Stomach (tissue), 4 donors: ENCODE measurements around the gene TMEM255B.

ENCODE experiments used
- POLR2A ChIP-seq, 4 donors: fragments of 450-650 bp; IDR thresholded peaks; one replicate each; pipeline ENCODE4 v1.6.1; 2016; ENCODE audit warnings: antibody characterized with exemption in 4 of 4, control low read depth in 2 of 4, mild to moderate bottlenecking in 1 of 4, moderate library complexity in 1 of 4
- POLR2AphosphoS5 ChIP-seq, 3 donors: sonication (generic); formaldehyde crosslinking; IDR thresholded peaks; one replicate each; pipeline ENCODE4 v1.6.1; 2016; ENCODE audit warnings: antibody characterized with exemption in 3 of 3
- TF ChIP-seq, protein P1 (sequence below), 7 experiments: fragments of 450-650 bp in 4 of 7; fragments of 200-600 bp in 3 of 7; sonication (generic) in 3 of 7; IDR thresholded peaks; one replicate each; pipeline ENCODE4 v1.5.1; 2016 to 2019; ENCODE audit warnings: antibody characterized with exemption in 7 of 7, control low read depth in 2 of 7, mild to moderate bottlenecking in 1 of 7

DNA sequence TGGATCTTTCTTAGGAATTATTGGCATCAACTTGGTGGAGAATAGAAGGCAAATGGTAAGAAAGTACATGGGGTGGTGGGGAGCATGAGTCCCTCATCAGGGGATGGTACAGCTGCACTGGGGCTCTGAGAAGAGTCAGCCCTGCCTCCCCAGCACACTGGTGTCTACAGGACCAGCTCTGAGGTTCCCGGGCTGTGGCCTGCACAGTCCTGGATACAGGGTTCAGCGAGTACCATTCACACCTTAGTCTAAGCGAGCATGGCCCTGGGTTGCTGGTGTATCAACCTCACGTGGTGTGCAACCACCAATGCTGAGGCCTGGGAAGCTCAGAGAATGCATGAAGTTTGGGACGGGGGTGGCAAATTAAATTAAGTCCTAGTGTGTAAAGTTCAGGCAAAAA lies 10.1 kb downstream of the TMEM255B start:
- TF ChIP-seq POLR2A (IDR thresholded peaks at IDR 0.05) (no peak), POLR2AphosphoS5 (IDR thresholded peaks at IDR 0.05) (no peak)
- TF ChIP-seq, protein P1, sequence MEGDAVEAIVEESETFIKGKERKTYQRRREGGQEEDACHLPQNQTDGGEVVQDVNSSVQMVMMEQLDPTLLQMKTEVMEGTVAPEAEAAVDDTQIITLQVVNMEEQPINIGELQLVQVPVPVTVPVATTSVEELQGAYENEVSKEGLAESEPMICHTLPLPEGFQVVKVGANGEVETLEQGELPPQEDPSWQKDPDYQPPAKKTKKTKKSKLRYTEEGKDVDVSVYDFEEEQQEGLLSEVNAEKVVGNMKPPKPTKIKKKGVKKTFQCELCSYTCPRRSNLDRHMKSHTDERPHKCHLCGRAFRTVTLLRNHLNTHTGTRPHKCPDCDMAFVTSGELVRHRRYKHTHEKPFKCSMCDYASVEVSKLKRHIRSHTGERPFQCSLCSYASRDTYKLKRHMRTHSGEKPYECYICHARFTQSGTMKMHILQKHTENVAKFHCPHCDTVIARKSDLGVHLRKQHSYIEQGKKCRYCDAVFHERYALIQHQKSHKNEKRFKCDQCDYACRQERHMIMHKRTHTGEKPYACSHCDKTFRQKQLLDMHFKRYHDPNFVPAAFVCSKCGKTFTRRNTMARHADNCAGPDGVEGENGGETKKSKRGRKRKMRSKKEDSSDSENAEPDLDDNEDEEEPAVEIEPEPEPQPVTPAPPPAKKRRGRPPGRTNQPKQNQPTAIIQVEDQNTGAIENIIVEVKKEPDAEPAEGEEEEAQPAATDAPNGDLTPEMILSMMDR (IDR thresholded peaks at IDR 0.05) = no peak
